Mesenchymal stem cell (in vitro differentiated cells and primary cell): ENCODE data around the gene MRPS2.
A peak's percentile ranks its signal among the peaks of the same experiment; 100 is the strongest.
"Not testable (repeated sequence)": the region's sequence is repeated elsewhere in the genome, so short reads cannot be mapped to it uniquely, and the experiment has no call there.

Source experiments
- DNase-seq: peaks from one replicate; pipeline ENCODE4 v3.0.0-alpha.2; 2013
- H2AFZ ChIP-seq: one replicate; pipeline ENCODE4 v1.6.1; 2013; ENCODE audit warnings: low read depth, mild to moderate bottlenecking, control low read depth, inconsistent platforms, low read length, moderate library complexity
- H2AK5ac ChIP-seq: 2 replicates; pipeline ENCODE4 v1.6.1; 2013; ENCODE audit warnings: low read length, moderate library complexity, mild to moderate bottlenecking, inconsistent platforms; ENCODE audit not compliant: severe bottlenecking
- H2BK120ac ChIP-seq: one replicate; pipeline ENCODE4 v1.6.1; 2013; ENCODE audit warnings: low read depth, mild to moderate bottlenecking, inconsistent platforms, low read length, moderate library complexity
- H2BK12ac ChIP-seq, 2 experiments: one replicate each; pipeline ENCODE4 v1.6.1; 2013; ENCODE audit warnings: inconsistent platforms in 2 of 2, low read length in 2 of 2, mild to moderate bottlenecking in 2 of 2, moderate library complexity in 2 of 2, control low read depth in 1 of 2
- H2BK15ac ChIP-seq: one replicate; pipeline ENCODE4 v1.6.1; 2013; ENCODE audit warnings: mild to moderate bottlenecking, low read depth, inconsistent platforms; ENCODE audit not compliant: poor library complexity, severe bottlenecking
- H2BK5ac ChIP-seq: 2 replicates; pipeline ENCODE4 v1.6.1; 2013; ENCODE audit warnings: low read depth, mild to moderate bottlenecking, low read length, control low read depth, inconsistent platforms; ENCODE audit not compliant: poor library complexity, severe bottlenecking
- H3K14ac ChIP-seq, 2 experiments: one replicate each; pipeline ENCODE4 v1.6.1; 2013; ENCODE audit warnings: inconsistent platforms in 2 of 2, low read length in 2 of 2, control low read depth in 1 of 2, mild to moderate bottlenecking in 1 of 2, moderate library complexity in 1 of 2
- H3K18ac ChIP-seq, 2 experiments: one replicate each; pipeline ENCODE4 v1.6.1; 2013; ENCODE audit warnings: inconsistent platforms in 2 of 2, low read length in 2 of 2, control low read depth in 1 of 2, low read depth in 1 of 2, mild to moderate bottlenecking in 1 of 2
- H3K23ac ChIP-seq, 2 experiments: one replicate each; pipeline ENCODE4 v1.6.1; 2013; ENCODE audit warnings: inconsistent platforms in 2 of 2, low read length in 2 of 2, mild to moderate bottlenecking in 2 of 2, moderate library complexity in 2 of 2, control low read depth in 1 of 2
- H3K27ac ChIP-seq: 2 replicates; pipeline ENCODE4 v1.5.1; 2013; ENCODE audit warnings: mild to moderate bottlenecking, moderate library complexity, low read length, control low read depth, inconsistent platforms; ENCODE audit not compliant: poor library complexity, severe bottlenecking
- H3K27me3 ChIP-seq, 2 experiments: 2 replicates each; pipeline versions ENCODE4 v1.6.1 to v1.7.0; 2013; ENCODE audit warnings: low read length in 2 of 2, mild to moderate bottlenecking in 2 of 2, moderate library complexity in 2 of 2, control low read depth in 1 of 2, inconsistent platforms in 1 of 2; ENCODE audit not compliant: control insufficient read depth in 1 of 2, insufficient read depth in 1 of 2
- H3K36me3 ChIP-seq, 2 experiments: 2 replicates each; pipeline versions ENCODE4 v1.6.1 to v1.7.0; 2013; ENCODE audit warnings: low read length in 2 of 2, control low read depth in 1 of 2, inconsistent platforms in 1 of 2, low read depth in 1 of 2, mild to moderate bottlenecking in 1 of 2; ENCODE audit not compliant: insufficient read depth in 2 of 2, control insufficient read depth in 1 of 2
- H3K4ac ChIP-seq, 2 experiments: one replicate each; pipeline ENCODE4 v1.6.1; 2013; ENCODE audit warnings: inconsistent platforms in 2 of 2, low read length in 2 of 2, mild to moderate bottlenecking in 2 of 2, moderate library complexity in 2 of 2, control low read depth in 1 of 2, low read depth in 1 of 2
- H3K4me1 ChIP-seq: 2 replicates; pipeline ENCODE4 v1.6.1; 2013; ENCODE audit warnings: low read depth, low read length, control low read depth; ENCODE audit not compliant: control insufficient read depth, insufficient read depth
- H3K4me2 ChIP-seq: 2 replicates; pipeline ENCODE4 v1.6.1; 2013; ENCODE audit warnings: low read length, mild to moderate bottlenecking, inconsistent platforms; ENCODE audit not compliant: poor library complexity, severe bottlenecking
- H3K4me3 ChIP-seq, 2 experiments: 2 replicates each; pipeline versions ENCODE4 v1.5.1 to v1.7.0; 2013; ENCODE audit warnings: low read length in 2 of 2, mild to moderate bottlenecking in 2 of 2, control low read depth in 1 of 2, low read depth in 1 of 2; ENCODE audit not compliant: insufficient read depth in 1 of 2
- H3K79me1 ChIP-seq: replicated peaks from 2 replicates; pipeline ENCODE4 v1.6.1; 2013; ENCODE audit warnings: mild to moderate bottlenecking, control low read depth, low read length, inconsistent platforms; ENCODE audit not compliant: poor library complexity, severe bottlenecking
- H3K9ac ChIP-seq: 2 replicates; pipeline ENCODE4 v1.7.0; 2013; ENCODE audit warnings: mild to moderate bottlenecking, low read length, moderate library complexity
- H3K9me3 ChIP-seq: 2 replicates; pipeline ENCODE4 v1.7.0; 2013; ENCODE audit warnings: mild to moderate bottlenecking, low read length; ENCODE audit not compliant: control insufficient read depth
- H4K8ac ChIP-seq: one replicate; pipeline ENCODE4 v1.6.1; 2013; ENCODE audit warnings: inconsistent platforms, mild to moderate bottlenecking, low read length, moderate library complexity
- H4K91ac ChIP-seq: one replicate; pipeline ENCODE4 v1.6.1; 2013; ENCODE audit warnings: mild to moderate bottlenecking, low read length, inconsistent platforms
- WGBS: methylation state at CpG from one replicate; pipeline ENCODE4 v1.1.7; 2013; ENCODE audit warnings: mixed read lengths; 5-methylcytosine and 5-hydroxymethylcytosine counted together

Gene MRPS2

GRCh38 chr9:135512904-135513303, 12.4 kb downstream of the MRPS2 start:
- Histone ChIP-seq H2AFZ (no peak overlapping the region), H3K27me3 (peaks cover 0 to 27% of the 10 kb centered on the region in 2 experiments), H4K91ac (peak overlapping the region; percentile 29), H2BK15ac (no peak overlapping the region), H3K36me3 (no peaks in the 10 kb centered on the region), H3K4me3 (no peak overlapping the region), H3K18ac (no peak overlapping the region), H3K4me2 (no peak overlapping the region), H3K4ac (no peak overlapping the region), H3K23ac (no peak overlapping the region), H2AK5ac (no peak overlapping the region), H3K79me1 (no peaks in the 10 kb centered on the region), H2BK120ac (no peak overlapping the region), H3K9ac (no peak overlapping the region), H3K9me3 (peaks cover 7% of the 10 kb centered on the region), H3K4me1 (no peaks in the 10 kb centered on the region), H4K8ac (no peak overlapping the region), H2BK12ac (no peak overlapping the region), H3K27ac (no peak overlapping the region), H2BK5ac (no peak overlapping the region), H3K14ac (no peak overlapping the region)
- no peak for DNase-seq
- whole genome bisulfite sequencing, result 96% methylated on average over 3 of the region's 7 CpGs

GRCh38 chr9:135513351-135513846, 12.9 kb downstream of the MRPS2 start:
- WGBS, result 91% methylated on average over 19 of the region's 19 CpGs
- DNase-seq, result no peak
- Histone ChIP-seq H3K14ac (peak overlapping the region in 1 of 2 experiments; percentile 11), H4K91ac (peak overlapping the region; percentile 64), H2BK15ac (no peak overlapping the region), H3K79me1 (no peaks in the 10 kb centered on the region), H2AK5ac (no peak overlapping the region), H2BK12ac (no peak overlapping the region), H3K4me1 (no peaks in the 10 kb centered on the region), H3K18ac (no peak overlapping the region), H3K9ac (no peak overlapping the region), H4K8ac (no peak overlapping the region), H3K4ac (no peak overlapping the region), H3K4me2 (no peak overlapping the region), H2AFZ (no peak overlapping the region), H3K36me3 (no peaks in the 10 kb centered on the region), H3K9me3 (peaks cover 7% of the 10 kb centered on the region), H3K27ac (no peak overlapping the region), H3K23ac (no peak overlapping the region), H2BK120ac (no peak overlapping the region), H3K4me3 (no peak overlapping the region), H2BK5ac (no peak overlapping the region), H3K27me3 (peaks cover 0 to 32% of the 10 kb centered on the region in 2 experiments)

GRCh38 chr9:135513906-135514305, 13.4 kb downstream of the MRPS2 start:
- H3K4ac ChIP-seq, H3K4me2 ChIP-seq, H3K14ac ChIP-seq, H3K27ac ChIP-seq, H3K36me3 ChIP-seq, H4K8ac ChIP-seq, H4K91ac ChIP-seq, H2BK12ac ChIP-seq, H3K9ac ChIP-seq, DNase-seq, H3K23ac ChIP-seq, H3K4me1 ChIP-seq, H2BK5ac ChIP-seq, H2AFZ ChIP-seq, H3K79me1 ChIP-seq, H2BK120ac ChIP-seq, H3K9me3 ChIP-seq, H2AK5ac ChIP-seq, H3K4me3 ChIP-seq, H2BK15ac ChIP-seq, H3K18ac ChIP-seq: not testable (repeated sequence)
- peaks cover 0 to 35% of the 10 kb centered on the region in 2 experiments for H3K27me3 ChIP-seq
- WGBS, result 98% methylated on average over 7 of the region's 9 CpGs

GRCh38 chr9:135514342-135515082, 14.0 kb downstream of the MRPS2 start:
- H3K79me1 ChIP-seq, result no peaks in the 10 kb centered on the region
- H3K27ac ChIP-seq, result no peak overlapping the region
- H3K18ac ChIP-seq, result no peak overlapping the region
- H2AFZ ChIP-seq, result no peak overlapping the region
- 87% methylated on average over 12 of the region's 17 CpGs for WGBS
- no peak overlapping the region for H4K8ac ChIP-seq
- H4K91ac ChIP-seq, result no peak overlapping the region
- H2BK15ac ChIP-seq, result no peak overlapping the region
- H3K9me3 ChIP-seq, result no peaks in the 10 kb centered on the region
- H2AK5ac ChIP-seq, result no peak overlapping the region
- no peak overlapping the region for H3K23ac ChIP-seq
- no peak overlapping the region for H3K14ac ChIP-seq
- no peaks in the 10 kb centered on the region for H3K4me1 ChIP-seq
- H3K4me2 ChIP-seq, result no peak overlapping the region
- H3K36me3 ChIP-seq, result no peaks in the 10 kb centered on the region
- H2BK5ac ChIP-seq, result no peak overlapping the region
- no peak overlapping the region for H2BK12ac ChIP-seq
- DNase-seq, result no peak
- H3K4me3 ChIP-seq, result no peak overlapping the region
- H3K9ac ChIP-seq, result no peak overlapping the region
- no peak overlapping the region for H2BK120ac ChIP-seq
- peaks cover 0 to 38% of the 10 kb centered on the region in 2 experiments for H3K27me3 ChIP-seq
- no peak overlapping the region for H3K4ac ChIP-seq
